GM10248 (cell line): ENCODE data around the gene ISG15.

ENCODE experiments used
- CTCF ChIA-PET: fragments of 300-600 bp; sonication (Branson Sonifier 250); formaldehyde crosslinking; extraction: SDS; loops from one replicate; lab custom pipeline; 2021; ENCODE audit warnings: antibody characterized with exemption; lab: Yijun Ruan, JAX
- POLR2A ChIA-PET: fragments of 350-650 bp; sonication (Branson Sonifier 250); formaldehyde crosslinking; extraction: SDS; loops from one replicate; lab custom pipeline; 2020; ENCODE audit warnings: antibody characterized with exemption; lab: Yijun Ruan, JAX
- DNase-seq: peaks from one replicate; pipeline ENCODE4 v3.0.0; 2012; ENCODE audit errors: extremely low spot score
- TF ChIP-seq, protein P1 (sequence below): IDR thresholded peaks from 2 replicates; pipeline ENCODE4 v1.5.1; 2012; ENCODE audit warnings: mild to moderate bottlenecking, low read depth; ENCODE audit errors: extremely low read depth, missing control alignments, control extremely low read depth

The ISG15 gene

DNA sequence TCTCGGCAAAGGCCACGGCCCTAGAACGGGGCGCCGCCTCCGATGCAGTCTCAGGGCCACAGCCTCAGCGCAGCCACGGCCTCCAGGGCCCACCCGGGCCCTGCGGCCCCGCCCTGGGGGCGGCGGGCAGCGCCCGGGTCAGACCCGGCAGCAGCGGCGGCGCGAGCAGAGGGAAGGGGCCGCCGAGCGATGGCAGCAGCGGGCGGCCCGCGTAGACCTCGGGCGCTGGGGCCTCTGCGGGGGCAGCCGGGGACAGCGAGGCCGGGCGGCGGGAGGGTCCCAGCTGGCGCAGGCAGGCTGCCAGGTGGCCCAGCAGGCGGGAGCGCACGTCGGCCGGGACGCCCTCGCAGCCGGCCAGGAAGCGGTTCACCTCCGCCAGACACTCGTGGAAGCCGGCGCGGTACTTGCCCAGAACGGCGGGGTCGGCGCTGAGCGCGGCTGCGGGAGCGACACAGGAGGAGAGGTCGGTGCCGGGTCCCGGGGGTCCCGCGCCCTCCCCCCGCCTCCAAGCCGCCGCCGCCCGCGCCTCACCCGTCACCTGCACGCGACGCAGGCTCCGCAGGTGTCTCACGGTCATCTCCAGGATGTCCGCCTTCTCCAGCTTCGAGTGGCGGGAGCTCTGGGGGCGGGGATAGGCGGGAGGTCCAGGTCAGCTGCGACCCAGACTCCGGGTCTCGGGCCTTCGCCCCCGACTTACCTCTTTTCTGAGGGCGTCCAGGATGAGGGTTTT lies 14.1 kb upstream of the ISG15 start:
- CTCF ChIA-PET = interaction anchor here (0.7 to 2.1 kb wide), 3 partner anchors 15 to 19 kb away, joined by 4 to 7 read pairs (median 4); partner anchors contain the start of genes ISG15 and PERM1
- POLR2A ChIA-PET = no interaction called here
- DNase-seq = no peak
- TF ChIP-seq, protein P1, sequence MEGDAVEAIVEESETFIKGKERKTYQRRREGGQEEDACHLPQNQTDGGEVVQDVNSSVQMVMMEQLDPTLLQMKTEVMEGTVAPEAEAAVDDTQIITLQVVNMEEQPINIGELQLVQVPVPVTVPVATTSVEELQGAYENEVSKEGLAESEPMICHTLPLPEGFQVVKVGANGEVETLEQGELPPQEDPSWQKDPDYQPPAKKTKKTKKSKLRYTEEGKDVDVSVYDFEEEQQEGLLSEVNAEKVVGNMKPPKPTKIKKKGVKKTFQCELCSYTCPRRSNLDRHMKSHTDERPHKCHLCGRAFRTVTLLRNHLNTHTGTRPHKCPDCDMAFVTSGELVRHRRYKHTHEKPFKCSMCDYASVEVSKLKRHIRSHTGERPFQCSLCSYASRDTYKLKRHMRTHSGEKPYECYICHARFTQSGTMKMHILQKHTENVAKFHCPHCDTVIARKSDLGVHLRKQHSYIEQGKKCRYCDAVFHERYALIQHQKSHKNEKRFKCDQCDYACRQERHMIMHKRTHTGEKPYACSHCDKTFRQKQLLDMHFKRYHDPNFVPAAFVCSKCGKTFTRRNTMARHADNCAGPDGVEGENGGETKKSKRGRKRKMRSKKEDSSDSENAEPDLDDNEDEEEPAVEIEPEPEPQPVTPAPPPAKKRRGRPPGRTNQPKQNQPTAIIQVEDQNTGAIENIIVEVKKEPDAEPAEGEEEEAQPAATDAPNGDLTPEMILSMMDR = no peak

DNA sequence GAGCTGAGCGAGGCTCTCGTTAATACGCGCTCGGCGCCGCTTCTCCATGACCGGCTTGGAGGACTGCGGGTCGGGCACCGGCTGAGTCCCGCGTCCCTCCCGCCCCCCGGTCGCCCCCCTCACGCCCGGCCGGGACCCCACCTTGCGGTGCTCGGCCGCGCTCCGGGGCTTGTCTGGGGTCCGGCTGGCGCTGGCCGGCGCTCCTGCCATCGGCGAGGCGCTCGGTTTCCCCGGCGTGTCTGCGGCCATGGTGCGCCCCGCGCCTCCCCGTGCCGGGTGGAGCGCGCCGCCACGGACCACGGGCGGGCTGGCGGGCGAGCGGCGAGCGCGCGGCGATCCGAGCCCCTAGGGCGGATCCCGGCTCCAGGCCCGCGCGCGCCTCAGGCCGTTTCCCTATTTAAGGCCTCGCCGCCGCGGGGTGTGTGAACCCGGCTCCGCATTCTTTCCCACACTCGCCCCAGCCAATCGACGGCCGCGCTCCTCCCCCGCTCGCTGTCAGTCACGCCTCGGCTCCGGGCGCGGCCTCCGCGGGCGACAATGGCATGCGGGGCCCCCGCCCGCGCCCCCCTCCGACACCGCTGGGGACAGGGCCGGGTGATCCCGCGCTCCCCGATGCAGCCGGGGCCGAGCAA lies 13.5 kb upstream of the ISG15 start, which contains the start of gene HES4:
TSS of gene HES4 (minus strand) at position 373 of the 632 bp plus-strand sequence. CDS start at position 249, 124 bp downstream.
- ChIA-PET POLR2A (no interaction called here), CTCF (interaction anchor here (0.7 to 1.0 kb wide), 2 partner anchors 18 to 19 kb away, joined by 4 read pairs; partner anchors contain the start of gene PERM1)
- TF ChIP-seq, protein P1 = no peak
- DNase-seq = peak; percentile 75

DNA sequence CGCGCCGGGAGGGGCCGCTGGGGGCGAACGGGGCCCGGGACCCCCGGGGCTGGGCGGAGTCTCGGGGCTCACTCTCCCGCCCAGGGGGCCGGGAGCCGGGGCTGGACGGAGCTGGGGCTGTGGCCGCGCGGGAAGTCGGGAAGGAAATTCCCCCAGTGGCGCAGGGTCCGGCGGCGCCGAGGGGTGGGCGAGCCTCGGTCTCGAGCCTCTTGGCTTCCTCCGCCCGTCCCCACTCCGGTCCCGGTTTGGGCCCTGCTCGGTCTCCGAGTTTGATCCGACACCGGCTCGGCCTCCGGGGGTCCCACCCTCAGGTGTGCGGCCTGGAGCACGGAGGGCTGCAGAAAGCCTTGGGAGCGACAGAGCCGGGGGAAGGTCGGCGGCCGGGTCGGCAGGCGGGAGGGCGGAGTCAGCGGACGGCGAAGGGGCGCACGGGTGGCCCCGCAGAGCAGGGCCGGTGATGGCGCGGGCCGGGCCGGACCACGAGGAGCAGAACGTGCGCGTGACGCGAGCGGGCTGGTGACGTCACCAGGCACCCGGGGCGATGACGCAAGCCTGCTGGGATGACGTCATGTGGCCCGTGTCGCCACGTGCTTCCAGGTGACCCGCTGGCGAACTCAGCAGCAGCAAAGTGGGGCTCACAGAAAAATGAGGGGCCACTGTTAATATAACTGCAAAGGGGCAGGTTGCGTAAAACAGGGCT lies 12.8 kb upstream of the ISG15 start:
- peak; percentile 81 for DNase-seq
- CTCF ChIA-PET = interaction anchor here (0.7 to 5.6 kb wide), 8 partner anchors 8 to 131 kb away, joined by 3 to 54 read pairs (median 12); partner anchors contain the start of genes ISG15 and PLEKHN1
- TF ChIP-seq, protein P1 = no peak
- POLR2A ChIA-PET = no interaction called here

DNA sequence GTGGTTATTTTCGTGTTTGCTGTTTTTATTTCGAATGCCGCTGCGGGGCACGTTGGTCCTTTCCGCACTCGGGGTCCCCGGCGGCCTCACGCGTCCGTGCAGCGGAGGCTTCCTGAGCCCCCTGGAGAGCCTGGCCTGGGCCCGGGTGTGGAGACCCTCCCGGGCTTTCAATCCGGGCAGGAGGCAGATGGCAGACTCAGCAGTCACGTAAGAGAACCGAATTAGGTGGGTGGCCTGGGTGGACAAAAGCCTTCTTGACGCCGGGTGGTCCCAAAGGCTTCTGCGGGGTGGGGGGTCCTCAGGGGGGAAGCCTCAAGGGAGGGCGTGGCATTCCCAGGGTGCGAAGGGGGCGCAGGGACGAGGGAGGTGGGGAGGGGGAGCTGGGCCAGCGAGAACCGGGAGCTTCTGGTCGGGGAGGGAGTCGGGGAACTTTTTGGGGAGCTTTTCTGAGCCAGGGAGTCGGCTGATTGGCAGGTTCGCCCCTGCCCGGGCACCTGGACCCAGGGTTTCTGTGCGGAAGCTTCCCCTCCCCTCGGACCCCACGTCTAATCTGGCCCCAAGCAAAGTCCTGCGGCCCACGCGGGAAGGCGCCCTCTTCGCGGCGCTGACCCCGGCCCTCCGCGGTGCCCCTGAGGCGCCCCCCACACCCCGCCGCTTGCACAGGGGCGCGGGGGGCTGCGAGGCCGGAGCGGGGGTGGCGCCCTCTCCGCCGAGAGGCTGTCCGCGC lies 12.1 kb upstream of the ISG15 start:
- DNase-seq = no peak
- ChIA-PET POLR2A (no interaction called here), CTCF (interaction anchor here (0.7 to 5.6 kb wide), 15 partner anchors 9 to 277 kb away, joined by 3 to 54 read pairs (median 6); partner anchors contain the start of genes ISG15, PLEKHN1 and RNF223)
- TF ChIP-seq, protein P1 = no peak

DNA sequence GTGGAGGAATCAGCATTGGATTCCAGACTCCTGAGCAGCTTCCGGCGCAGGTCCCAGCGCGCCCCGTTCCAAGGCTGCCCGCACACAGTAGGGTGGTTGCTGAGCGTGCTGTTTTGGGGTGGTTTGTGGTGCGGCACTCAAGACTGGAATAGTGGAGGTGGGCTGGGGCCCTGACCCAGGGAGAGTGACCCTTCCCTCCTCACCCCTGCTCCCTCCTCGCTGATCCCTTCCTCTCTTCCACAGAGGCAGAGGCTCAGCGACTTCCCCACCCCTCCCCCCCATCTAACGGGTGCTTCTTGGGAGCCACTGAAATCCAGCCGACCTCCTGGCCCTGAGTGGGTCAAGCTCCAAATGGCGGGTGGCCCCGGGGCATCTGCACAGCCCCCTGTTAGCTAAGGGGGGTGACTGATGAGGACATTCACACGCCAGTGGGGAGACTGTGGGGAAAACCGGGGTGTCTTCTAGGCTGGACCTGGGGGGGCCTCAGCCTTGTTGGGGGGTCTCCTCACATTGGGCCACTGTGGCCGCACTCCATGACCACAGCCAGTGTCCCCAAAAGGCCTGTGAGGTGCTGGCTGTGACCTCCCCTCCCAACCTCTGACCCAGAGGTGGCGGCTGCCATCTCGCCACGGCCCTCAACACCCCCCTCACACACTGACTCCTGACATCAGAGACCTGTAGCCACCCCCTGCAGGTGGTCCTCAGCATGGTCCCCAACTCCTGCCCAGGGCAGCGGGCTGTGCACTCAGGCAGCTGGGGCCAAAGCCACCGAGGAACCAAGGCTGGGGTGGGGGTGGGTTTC lies 9.5 kb upstream of the ISG15 start:
- TF ChIP-seq, protein P1 = no peak
- ChIA-PET CTCF (interaction anchor here (1.5 to 5.6 kb wide), 7 partner anchors 10 to 55 kb away, joined by 4 to 54 read pairs (median 11); partner anchors contain the start of gene ISG15), POLR2A (no interaction called here)
- DNase-seq = no peak
